GM23248 (cell line): ENCODE results near the gene ATG2B.

ENCODE experiments used
- EZH2 ChIP-seq: fragments of 200-600 bp; sonication (generic); IDR thresholded peaks from 2 replicates; pipeline ENCODE4 v1.6.1; 2018; ENCODE audit warnings: antibody characterized with exemption, mild to moderate bottlenecking; ENCODE audit not compliant: insufficient read depth, poor library complexity, severe bottlenecking
- EZH2phosphoT487 ChIP-seq: fragments of 200-600 bp; sonication (generic); IDR thresholded peaks from 2 replicates; pipeline ENCODE4 v1.6.1; 2018; ENCODE audit warnings: antibody characterized with exemption, moderate library complexity, mild to moderate bottlenecking, low read depth; ENCODE audit not compliant: insufficient read depth

- TF ChIP-seq EZH2phosphoT487 (no peak), EZH2 (no peak)
Observed at GRCh38 chr14:96384053-96384452, 20.9 kb upstream of the ATG2B start.
